Left ventricle myocardium superior (tissue), 1 donor: ENCODE data around the gene TBC1D28. TPM values are rescaled to one million over a fixed set of nuclear protein-coding genes. Genes with fewer than 3 reads are reported as not detected.
A peak's percentile ranks its signal among the peaks of the same experiment; 100 is the strongest.
"Not testable (repeated sequence)": the region's sequence is repeated elsewhere in the genome, so short reads cannot be mapped to it uniquely, and the experiment has no call there.

Experiments used
- ATAC-seq: fragments of 200-7000 bp; cut with Tn5 transposase; one replicate; pipeline ENCODE4 v1.9.1; 2020; ENCODE audit warnings: mild to moderate bottlenecking, moderate library complexity
- DNase-seq: peaks from one replicate; pipeline ENCODE4 v3.0.0-alpha.2; 2020
- intact Hi-C: fragments of 100-400 bp; cut with micrococcal nuclease; formaldehyde crosslinking; loops from one replicate; pipeline ENCODE4 v1.11.0; 2022
- total RNA-seq: library from RNA; stranded (reverse); fragmentation: NEBNext Ultra II Directional; extraction: Animal tissue kit (Norgen Biotek cat#: 25700); gene quantifications from one replicate; pipeline ENCODE4 v1.2.1, GENCODE V29; 2021
- donor health status: DM: no; HTN: yes; CAD: no; lungs with severe emphysema.

TBC1D28 gene
- total RNA-seq, 1 donor from 2014 or later, result not detected

- peak; percentile 97 for DNase-seq
- intact Hi-C loops, result not testable (repeated sequence)
- peak; percentile 99 for ATAC-seq
Observed at GRCh38 chr17:18625509-18626104, 18.6 kb downstream of the TBC1D28 start.

- ATAC-seq, result peak; percentile 81
- DNase-seq, intact Hi-C loops: not testable (repeated sequence)
Observed at GRCh38 chr17:18624862-18625501, 19.2 kb downstream of the TBC1D28 start.

- intact Hi-C loops, DNase-seq, ATAC-seq: not testable (repeated sequence)
Observed at GRCh38 chr17:18617613-18618012, 26.6 kb downstream of the TBC1D28 start.

GRCh38 chr17:18613016-18613415 lies 31.2 kb downstream of the TBC1D28 start:
- ATAC-seq, DNase-seq, intact Hi-C loops: not testable (repeated sequence)

GRCh38 chr17:18593138-18593537 lies 51.1 kb downstream of the TBC1D28 start:
- DNase-seq, ATAC-seq, intact Hi-C loops: not testable (repeated sequence)

Other genes starting within 250 kb of the TBC1D28 start
- gene LGALS9C, start 167.6 kb downstream of the TBC1D28 start, total RNA-seq, result not detected
- gene FOXO3B, start 37.9 kb upstream of the TBC1D28 start, total RNA-seq, result 1.0 TPM
- not detected for gene FBXW10, start 99.7 kb upstream of the TBC1D28 start, total RNA-seq
- gene TVP23B, start 136.8 kb upstream of the TBC1D28 start, total RNA-seq, result 22.5 TPM
- 20.2 TPM for gene PRPSAP2, start 213.7 kb upstream of the TBC1D28 start, total RNA-seq